ENCODE results near the gene LRRC4B.

LRRC4B gene

DNA sequence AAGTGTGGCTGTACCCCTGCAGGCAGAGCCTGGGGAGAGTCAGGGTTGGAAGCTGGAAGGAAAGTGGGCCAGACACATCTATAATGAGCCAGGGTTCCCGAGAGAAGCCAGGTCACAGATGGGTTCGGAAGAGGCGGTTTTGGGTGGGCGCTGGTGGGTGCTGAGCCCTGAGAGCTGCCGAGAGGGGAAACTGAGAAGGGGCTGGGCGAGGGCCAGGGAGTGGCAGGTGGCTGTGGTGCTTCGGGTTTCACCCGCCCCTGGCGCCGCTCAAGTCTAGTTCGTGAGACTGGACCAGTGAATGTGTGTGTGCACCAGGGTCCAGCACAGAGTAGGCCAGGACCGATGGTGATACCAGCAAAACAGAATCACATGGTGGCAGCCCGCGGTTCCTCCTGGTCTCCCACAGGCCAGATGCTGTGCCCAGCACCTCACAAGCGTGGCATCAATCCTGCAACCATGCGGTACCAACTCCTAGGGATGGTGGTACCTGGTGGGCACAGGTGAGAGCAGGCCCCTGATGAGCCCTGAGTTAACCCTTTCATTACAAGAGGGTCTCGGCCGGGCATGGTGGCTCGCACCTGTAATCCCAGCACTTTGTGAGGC, 1.8 kb upstream of the LRRC4B start:
- DNase-seq = no peak

DNA sequence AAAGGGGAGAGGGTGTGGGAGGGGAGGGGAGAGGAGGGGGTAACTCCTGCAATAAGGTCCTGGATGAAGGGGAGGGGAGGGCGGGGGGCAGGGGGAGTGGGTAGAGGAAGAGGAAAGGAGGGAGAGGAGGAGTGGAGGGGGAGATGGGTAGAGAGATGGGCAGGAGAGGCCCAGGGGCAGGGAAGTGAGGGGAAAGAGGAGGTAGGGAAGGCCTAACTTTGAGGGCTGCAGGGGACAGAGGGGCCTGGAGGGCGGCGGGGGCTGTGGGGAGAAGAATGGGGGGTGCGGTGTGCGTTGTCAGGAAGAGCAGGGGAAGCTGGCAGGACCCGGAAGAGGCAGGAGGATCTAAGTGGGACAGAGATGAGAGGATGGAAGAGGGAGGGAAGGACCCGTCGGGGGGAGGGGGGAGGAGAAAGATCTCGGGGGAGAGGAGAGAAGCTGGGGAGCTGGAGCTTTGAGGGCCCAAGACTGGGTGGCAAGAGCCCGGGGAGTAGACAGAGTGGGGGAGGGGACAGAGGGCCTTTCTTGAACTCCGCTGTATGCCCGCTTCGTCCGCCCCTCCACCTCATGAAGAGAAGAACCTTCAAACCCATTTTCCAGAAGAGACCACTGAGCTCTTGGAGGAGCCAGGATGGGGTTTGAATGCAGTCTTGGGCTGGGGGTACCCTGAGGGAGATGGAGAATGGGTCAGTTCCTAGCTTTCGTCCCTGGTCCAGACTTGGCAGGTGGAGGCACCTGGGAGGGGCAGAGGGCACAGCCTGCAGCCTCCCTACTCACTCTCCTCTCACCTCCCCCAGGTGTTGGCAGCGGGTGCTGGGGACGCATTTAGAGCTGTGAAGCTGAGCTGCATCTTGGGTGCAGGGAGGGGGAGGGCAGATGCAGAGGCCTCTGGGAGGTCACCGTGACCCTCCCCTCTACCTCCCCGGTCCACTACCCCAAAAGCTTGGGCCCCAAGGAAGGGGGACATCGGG, 778 bp upstream of the LRRC4B start:
- no peak for DNase-seq

DNA sequence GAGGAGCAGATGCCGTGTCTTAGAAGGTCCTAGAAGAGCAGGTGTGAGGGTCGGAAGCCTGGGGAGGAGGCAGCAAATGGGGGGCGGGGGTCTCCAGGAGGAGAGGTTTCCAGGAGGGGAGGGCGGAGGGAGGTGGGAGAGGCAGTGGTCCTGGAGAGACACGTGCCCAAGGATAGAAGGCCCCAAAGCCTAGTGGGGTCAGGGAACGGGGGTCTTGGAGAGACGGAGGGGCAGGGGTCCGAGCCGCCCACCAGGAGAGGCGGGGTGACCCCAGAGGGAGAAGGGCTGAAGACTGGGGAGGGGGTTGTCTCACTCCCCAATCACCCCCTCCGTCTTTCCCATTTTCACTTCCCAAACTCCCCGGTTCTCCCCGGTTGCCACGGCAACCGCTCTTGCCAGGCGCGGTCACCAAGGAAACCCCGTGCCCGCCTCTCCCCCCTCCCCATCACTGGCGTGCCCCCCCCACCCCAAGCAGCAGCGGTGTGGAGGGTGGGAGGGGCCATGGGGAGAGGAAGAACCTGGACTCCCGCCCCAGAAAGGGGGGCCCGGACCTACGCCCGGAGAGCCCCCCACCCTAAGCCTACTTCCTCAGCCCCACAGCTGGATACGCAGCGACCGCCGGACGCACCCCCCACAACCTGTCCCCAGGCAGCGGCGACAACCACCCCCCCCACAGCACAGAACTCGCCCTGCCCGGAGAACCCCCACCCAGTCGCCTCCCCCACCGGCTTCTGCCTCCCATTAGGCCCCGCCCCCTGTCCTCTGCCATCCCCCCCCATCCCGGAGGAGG, 988 bp downstream of the LRRC4B start:
- no peak for DNase-seq

DNA sequence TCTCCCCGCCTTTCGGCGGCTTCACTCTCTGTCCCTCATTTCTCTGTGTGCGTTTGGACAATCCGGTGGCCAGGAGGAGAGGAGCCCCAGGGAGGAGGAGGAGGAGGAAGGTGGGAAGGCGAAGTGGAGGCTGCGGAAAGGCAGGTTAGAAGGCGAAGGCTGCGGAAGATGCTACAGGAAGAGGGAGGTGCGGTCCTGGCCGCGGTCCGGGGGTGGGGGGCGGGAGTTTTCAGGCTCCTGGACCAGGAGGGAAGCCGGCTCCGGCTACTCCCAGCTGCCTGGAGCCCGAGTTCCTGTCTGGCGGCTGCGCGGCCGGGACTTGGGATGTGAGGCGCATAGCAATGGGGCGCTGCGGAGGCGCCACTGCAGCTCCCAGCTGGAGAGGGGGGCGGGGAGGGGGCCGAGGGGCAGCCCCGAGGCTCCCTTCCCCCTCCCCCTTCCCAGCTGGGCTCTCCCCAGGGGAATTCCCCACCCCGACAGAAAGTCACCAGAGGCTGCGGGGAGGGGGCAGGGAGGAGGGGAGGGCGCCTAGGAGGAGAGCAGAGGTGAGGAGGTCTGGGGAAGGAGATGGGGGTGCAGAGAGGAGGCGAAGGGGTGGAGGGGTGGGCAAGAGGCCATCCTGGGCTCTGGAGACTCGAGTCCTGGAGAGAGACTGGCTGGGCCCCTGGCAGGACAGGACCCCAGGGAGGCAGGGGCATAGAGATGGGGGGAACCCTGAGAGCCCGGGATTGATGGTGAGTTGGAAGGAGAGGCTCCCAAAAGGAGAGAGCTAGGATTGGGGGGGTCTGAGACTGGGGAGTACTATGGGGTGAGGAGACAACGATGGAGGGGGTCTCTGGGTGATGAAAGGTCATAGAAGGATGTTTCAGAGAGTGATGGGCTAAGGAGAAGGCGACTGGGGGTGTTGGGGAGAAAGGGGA, 2.0 kb downstream of the LRRC4B start:
- no peak for DNase-seq

DNA sequence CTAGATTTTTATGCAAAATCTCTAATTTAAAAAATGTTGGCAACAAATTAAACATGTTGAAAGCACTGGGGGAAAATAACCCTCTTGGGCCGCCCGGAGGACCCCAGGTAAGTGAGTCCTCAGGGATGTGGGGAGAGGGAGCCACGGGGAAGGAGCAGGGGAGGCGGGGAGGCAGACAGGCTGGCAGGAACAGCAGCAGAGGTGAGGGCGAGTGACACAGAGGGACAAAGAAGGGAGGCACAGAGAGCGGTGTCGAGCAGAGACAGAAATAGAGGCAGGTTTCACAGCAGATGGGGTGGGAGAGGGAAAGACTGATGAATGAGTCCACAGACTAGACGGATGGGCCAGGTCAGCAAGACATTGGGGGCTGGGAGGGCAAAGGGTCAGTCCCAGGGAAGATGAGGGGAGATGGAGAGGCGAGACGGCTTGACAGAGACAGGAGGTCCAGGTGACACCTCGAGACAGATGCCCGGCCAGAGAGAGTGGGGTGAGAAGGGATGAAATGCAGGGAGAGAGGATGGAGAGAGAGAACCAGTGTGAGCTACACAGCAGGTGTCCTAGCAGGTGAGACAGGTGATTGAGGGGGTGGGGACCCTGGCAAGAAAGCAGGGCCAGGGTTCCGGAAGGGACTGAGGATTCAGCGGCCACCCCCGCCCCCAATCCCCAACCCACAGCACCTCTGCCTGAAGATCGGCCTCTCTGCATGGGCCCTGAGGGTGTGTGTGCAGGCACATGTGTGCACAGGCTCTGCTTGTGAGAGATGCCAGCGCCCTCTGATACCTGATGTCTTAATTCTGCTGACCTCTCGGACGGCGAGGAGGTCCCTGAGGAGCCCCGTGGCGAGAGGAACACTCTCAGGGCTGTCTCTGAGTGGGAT, 3.8 kb downstream of the LRRC4B start:
- DNase-seq = no peak

GRCh38 chr19:50563597-50563996, 4.6 kb downstream of the LRRC4B start:
- DNase-seq = no peak

GRCh38 chr19:50562996-50563395, 5.2 kb downstream of the LRRC4B start:
- DNase-seq = no peak

DNA sequence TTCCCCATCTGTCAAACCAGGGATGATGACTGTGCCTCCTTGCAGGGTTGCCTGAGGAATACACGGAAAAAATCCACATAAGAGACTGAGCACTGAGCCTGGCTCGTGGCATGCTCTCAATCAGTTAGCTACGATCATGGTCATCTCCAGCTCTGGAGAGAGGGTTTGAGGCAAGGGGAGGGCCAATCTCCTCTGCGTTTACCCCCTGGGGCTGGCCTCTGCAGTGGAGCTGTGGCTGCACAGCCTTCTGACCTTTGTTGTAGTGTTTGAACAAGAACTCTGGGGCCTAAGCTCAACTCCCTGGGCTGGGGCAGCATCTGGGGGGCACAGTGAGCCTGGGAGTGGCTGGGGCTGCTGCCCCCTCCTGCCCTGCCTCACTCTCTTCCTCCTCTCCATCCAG, 5.9 kb downstream of the LRRC4B start:
- no peak for DNase-seq

DNA sequence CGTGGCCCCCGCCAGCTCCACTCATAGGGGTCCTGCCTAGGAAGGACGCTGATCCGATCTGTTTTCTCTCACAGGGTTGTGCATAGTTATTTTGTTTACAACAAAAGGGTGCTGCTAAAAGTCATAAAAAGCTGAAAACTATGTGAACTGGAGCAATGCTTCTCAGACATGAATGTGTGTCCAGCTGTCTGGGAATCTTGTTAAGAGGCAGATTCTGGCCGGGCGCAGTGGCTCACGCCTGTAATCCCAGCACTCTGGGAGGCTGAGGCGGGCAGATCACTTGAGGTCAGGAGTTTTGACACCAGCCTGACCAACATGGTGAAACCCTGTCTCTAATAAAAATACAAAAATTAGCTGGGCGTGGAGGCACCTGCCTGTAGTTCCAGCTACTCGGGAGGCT, 8.6 kb downstream of the LRRC4B start:
- no peak for DNase-seq

DNA sequence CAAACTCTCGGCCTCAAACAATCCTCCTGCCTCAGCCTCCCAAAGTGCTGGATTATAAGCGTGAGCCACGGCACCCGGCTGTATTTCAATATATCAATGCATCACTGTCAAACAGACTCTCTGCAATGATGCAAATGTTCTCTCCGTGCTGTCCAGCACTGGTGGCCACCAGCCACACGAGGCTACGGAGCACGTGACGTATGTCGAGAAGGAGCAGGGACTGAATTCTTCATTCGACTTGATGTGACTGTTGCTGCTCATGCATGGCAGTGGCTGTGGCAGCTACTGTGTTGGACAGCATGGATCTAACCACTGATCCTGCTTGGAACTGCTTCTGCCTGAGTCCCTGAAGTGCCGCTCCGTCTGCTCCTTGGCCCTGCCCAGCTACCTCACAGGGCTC, 9.8 kb downstream of the LRRC4B start:
- no peak for DNase-seq

DNA sequence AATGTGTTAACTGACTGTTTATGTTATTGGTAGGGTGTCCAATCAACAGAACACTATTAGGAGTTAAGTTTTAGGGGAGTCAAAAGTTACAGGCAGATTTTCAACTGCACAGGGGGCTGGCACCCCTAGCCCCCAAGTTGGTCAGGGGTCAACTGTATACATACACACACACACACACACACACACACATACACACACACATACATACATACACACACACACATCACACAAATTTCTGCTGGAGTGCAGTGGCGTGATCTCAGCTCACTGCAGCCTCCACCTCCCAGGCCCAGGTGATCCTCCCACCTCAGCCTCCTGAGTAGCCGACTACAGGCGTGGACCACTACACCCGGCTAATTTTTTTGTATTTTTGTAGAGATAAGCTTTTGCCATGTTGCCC, 10.2 kb downstream of the LRRC4B start:
- no peak for DNase-seq

GRCh38 chr19:50557009-50557613, 11.1 kb downstream of the LRRC4B start:
- no peak for DNase-seq

- peak; percentile 42 for DNase-seq
Observed at GRCh38 chr19:50556282-50557008, 11.8 kb downstream of the LRRC4B start.

DNA sequence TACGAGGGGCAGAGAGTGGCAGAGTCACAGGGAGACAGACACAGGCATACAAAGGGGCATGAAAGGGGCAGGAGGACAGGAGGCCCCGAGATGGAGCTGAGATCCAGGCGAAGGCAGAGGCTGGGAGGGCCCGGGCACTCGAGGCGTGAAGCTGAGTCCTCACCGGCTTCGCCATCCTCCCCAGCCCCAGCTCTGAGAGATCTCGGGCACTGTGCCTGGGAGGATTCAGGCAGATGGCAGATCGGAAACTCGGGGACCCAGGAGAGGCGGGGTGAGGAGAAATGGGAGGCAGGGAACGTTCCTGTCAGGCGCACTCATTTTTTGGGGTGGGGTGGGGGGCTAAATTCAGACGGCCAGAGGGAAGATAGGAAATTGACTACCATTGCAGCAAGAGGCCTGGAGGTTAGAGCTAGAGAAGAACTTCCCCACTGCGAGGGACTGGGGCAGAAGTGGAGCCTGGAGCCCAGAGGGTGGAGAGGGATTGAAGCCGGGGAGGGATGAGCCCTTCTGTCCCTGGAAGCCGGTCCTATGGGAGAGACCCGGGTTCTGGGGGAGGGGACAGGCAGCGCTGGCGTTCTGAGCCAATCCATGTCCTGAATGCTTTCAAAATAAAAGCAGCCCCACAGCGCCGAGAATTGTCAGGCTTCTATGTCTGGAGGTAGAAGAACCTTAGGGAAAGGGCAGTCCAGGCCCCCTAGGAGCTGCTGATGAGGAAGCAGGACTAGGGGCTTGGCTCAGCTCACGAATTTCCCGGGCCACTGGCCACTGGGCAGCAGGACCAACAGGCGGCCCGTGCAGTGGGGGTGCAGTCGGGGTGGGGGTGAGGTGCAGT, 12.6 kb downstream of the LRRC4B start:
- DNase-seq = no peak

GRCh38 chr19:50555033-50555432, 13.2 kb downstream of the LRRC4B start:
- DNase-seq = no peak

DNA sequence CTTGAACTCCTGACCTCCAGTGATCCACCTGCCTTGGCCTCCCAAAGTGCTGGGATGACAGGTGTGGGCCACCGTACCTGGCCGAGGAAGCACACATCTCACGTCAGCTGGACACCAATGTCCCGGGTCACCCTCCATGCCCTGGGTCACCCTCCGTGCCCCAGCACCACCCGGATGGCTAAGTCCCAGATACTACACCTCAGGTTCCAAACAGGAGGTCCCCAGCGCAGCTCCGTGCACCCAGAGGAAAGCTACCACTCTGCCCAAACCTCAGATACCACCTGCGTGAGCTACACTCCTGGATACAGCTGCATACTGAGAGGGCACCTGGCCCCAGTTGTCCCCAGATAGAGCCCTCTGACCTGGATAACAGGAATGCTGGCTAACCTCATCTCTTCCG, 14.0 kb downstream of the LRRC4B start:
- no peak for DNase-seq

DNA sequence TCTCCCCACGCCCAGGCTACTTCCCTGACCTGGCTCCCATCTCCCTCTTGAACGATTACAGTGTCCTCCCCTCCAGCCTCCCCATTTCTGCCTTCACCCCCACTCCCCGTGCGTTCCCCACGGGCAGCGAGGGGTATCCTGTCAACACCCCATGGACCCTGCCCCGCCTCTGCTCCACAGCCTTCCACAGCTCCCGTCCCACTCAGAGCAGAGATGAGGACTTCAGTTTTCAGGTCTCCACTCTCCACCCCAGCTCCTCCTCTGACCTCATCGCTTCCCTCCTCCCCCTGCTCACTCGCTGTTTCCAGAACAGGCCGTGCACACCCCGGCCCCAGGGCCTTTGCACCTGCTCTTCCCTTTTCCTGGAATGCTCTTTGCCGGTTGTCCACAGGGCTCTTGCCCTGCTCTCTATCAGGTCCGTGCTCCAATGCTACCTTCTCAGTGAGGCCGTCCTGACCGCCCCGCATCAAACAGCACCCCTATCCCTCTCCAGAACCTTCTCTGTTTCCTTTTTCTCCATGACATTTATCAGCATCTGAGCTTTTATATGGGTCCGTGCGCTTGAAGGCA, 15.0 kb downstream of the LRRC4B start:
- no peak for DNase-seq

- DNase-seq = no peak
Observed at GRCh38 chr19:50552540-50552939, 15.7 kb downstream of the LRRC4B start.

DNA sequence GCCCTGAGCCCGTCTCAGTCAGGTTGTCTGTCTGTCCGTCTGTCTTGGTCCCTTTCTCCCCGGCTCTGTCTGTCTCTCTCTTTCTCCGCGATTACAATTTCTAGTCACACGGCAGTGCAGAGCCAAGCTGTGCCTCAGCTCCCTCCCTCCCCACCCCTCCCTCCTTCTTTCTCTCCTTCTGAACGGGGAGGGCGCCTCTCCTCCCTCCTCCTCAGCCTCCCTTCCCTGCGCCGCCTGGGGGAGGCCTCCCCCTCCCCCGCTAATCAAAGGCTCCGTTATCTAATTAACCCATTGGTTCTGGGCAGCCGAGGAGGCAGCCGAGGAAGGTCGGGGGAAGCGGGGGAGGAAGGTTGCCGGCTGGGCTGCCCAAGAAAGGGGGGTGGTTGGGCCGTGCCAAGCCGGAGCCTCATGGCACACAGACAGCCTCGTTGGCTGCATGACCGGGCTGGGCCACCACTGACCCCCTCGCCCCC, 16.5 kb downstream of the LRRC4B start:
- DNase-seq = no peak
